A549 (cell line): ENCODE results near the gene THADA.

ENCODE experiments used
- CEBPB ChIP-seq, 2 experiments: fragments of >200 bp in 1 of 2; sonication (Bioruptor Twin) in 1 of 2; formaldehyde crosslinking in 1 of 2; IDR thresholded peaks; 2 replicates each; pipeline ENCODE4 v1.6.1; 2012 to 2016
- CTCF ChIP-seq: fragments of >200 bp; sonication (Bioruptor Twin); formaldehyde crosslinking; IDR thresholded peaks from 3 replicates; pipeline ENCODE4 v1.5.1; 2016
- MAX ChIP-seq: IDR thresholded peaks from 2 replicates; pipeline ENCODE4 v1.6.1; 2012
- NR3C1 ChIP-seq: fragments of >200 bp; sonication (Bioruptor Twin); formaldehyde crosslinking; IDR thresholded peaks from 3 replicates; pipeline ENCODE4 v1.6.1; 2017
- REST ChIP-seq: fragments of 200-600 bp; sonication (generic); IDR thresholded peaks from 2 replicates; pipeline ENCODE4 v1.6.1; 2016; ENCODE audit warnings: antibody characterized with exemption, mild to moderate bottlenecking, moderate library complexity
- ZFP36 ChIP-seq: fragments of 450-650 bp; IDR thresholded peaks from 2 replicates; pipeline ENCODE4 v1.6.1; 2014; ENCODE audit warnings: borderline replicate concordance; ENCODE audit not compliant: partially characterized antibody

- TF ChIP-seq MAX, result no peak
- no peak for TF ChIP-seq REST
- TF ChIP-seq CEBPB (IDR thresholded peaks at IDR 0.05), result no peak
- no peak for TF ChIP-seq CTCF
- no peak for TF ChIP-seq NR3C1
- no peak for TF ChIP-seq ZFP36
Measured at GRCh38 chr2:43197588-43197896, 398.3 kb downstream of the THADA start.
